Measurements from ENCODE around the gene TNFAIP8L1. TPM values are rescaled to one million over a fixed set of nuclear protein-coding genes. Genes with fewer than 3 reads are reported as not detected.

Gene TNFAIP8L1
- total and polyA plus RNA-seq, 2 of the 8 experiments (the other 6 are each of a cell fraction or from before 2014, with no cell fraction given) = 3.2 to 6.1 TPM

- Histone ChIP-seq H4K91ac (replicated peaks; ENCODE audit: insufficient read length, low read length) (no peak overlapping the region), H4K8ac (ENCODE audit: extremely low read depth, insufficient read depth, low read length) (no peak overlapping the region), H2BK12ac (ENCODE audit: low read depth, low read length) (no peak overlapping the region), H3K36me3 (ENCODE audit: control insufficient read depth in 2 of 4, insufficient read depth in 4 of 4, low read length in 3 of 4) (no peaks in the 10 kb centered on the region), H3K27ac (ENCODE audit: low read depth, low read length) (no peak overlapping the region), H3K18ac (ENCODE audit: extremely low read depth, low read length) (no peak overlapping the region), H3K4me3 (ENCODE audit: extremely low read depth in 1 of 4, insufficient read depth in 2 of 4, low read depth in 3 of 4, low read length in 4 of 4) (no peak overlapping the region), H3K9ac (replicated peaks in 1 of 4; ENCODE audit: extremely low read depth in 1 of 4, low read depth in 3 of 4, low read length in 3 of 4) (no peak overlapping the region), H4K5ac (ENCODE audit: insufficient read length, low read depth, low read length) (no peak overlapping the region), H3K4me1 (replicated peaks in 1 of 4; ENCODE audit: control insufficient read depth in 3 of 4, insufficient read depth in 4 of 4, low read length in 3 of 4) (peaks cover 0 to 9% (median 4%) of the 10 kb centered on the region in 4 experiments; a peak in 5 of 7 replicates), H3K79me1 (ENCODE audit: low read depth, low read length) (no peaks in the 10 kb centered on the region), H3K9me3 (ENCODE audit: insufficient read depth in 2 of 2, low read depth in 1 of 2, low read length in 1 of 2) (no peaks in the 10 kb centered on the region), H2BK15ac (ENCODE audit: low read length) (no peak overlapping the region), H3K23me2 (ENCODE audit: low read depth, low read length) (peaks cover 26% of the 10 kb centered on the region; the same call in 1 of the 2 replicates), H2BK120ac (replicated peaks; ENCODE audit: low read depth, low read length) (no peak overlapping the region), H2BK20ac (ENCODE audit: low read length) (no peak overlapping the region), H3K23ac (ENCODE audit: insufficient read length) (no peak overlapping the region), H2AK5ac (ENCODE audit: low read depth, low read length) (no peak overlapping the region), H4K20me1 (replicated peaks in 1 of 2; ENCODE audit: control insufficient read depth in 1 of 2, insufficient read depth in 2 of 2, low read length in 2 of 2) (peaks cover 0 to 7% of the 10 kb centered on the region in 2 experiments), H3K4me2 (ENCODE audit: insufficient read depth in 1 of 2, low read depth in 2 of 2, low read length in 2 of 2) (no peak overlapping the region), H2AFZ (ENCODE audit: low read length) (no peak overlapping the region), H3K4ac (replicated peaks; ENCODE audit: insufficient read length, low read depth, low read length) (no peak overlapping the region), H3K79me2 (ENCODE audit: control insufficient read depth in 1 of 2, insufficient read depth in 2 of 2, low read length in 2 of 2) (no peaks in the 10 kb centered on the region), H3K56ac (replicated peaks; ENCODE audit: insufficient read length, low read depth, low read length) (no peak overlapping the region), H2BK5ac (ENCODE audit: low read depth, low read length) (no peak overlapping the region), H3K27me3 (replicated peaks in 1 of 4; ENCODE audit: control insufficient read depth in 3 of 4, extremely low read depth in 1 of 4, insufficient read depth in 3 of 4, low read length in 3 of 4) (peaks cover 3 to 9% (median 8%) of the 10 kb centered on the region in 4 experiments; a peak in 6 of 7 replicates), H3K14ac (ENCODE audit: insufficient read length) (no peak overlapping the region)
- ChIA-PET POLR2A (ENCODE audit: partially characterized antibody) (no interaction called here), CTCF (ENCODE audit: partially characterized antibody) (interaction anchor here (0.6 to 5.6 kb wide), 8 partner anchors 15 to 75 kb away, joined by 3 to 27 read pairs (median 4); no protein-coding TSS in a partner anchor)
- 82% methylated on average over 10 of the region's 10 CpGs; no CpG with 5 or more reads in 1 of the 2 experiments for WGBS, 2 experiments (ENCODE audit: extremely low coverage in 1 of 2, insufficient coverage in 1 of 2, insufficient read length in 1 of 2, insufficient replicate concordance in 2 of 2, low coverage in 1 of 2, low lambda C conversion rate in 2 of 2, missing lambda C conversion rate in 1 of 2)
- DNase-seq (ENCODE audit: low read depth in 1 of 2, low spot score in 2 of 2) (no peak), FAIRE-seq (no peak)
- TF ChIP-seq POLR2A (IDR thresholded peaks at IDR 0.05; ENCODE audit: control extremely low read depth in 1 of 2, low read depth in 2 of 2, low read length in 2 of 2) (no peak), KDM4A (IDR thresholded peaks at IDR 0.05; ENCODE audit: low read depth, low read length, severe bottlenecking) (no peak), CTBP2 (IDR thresholded peaks at IDR 0.05; ENCODE audit: borderline replicate concordance, insufficient read depth, insufficient read length, low read length) (no peak), POU5F1 (IDR thresholded peaks at IDR 0.05; ENCODE audit: low read depth, low read length) (no peak)
Measured at GRCh38 chr19:4600082-4600481, 39.2 kb upstream of the TNFAIP8L1 start.
